ENCODE data around the gene SLC5A11. TPM values are rescaled to one million over a fixed set of nuclear protein-coding genes. Genes with fewer than 3 reads are reported as not detected.
A peak's percentile ranks its signal among the peaks of the same experiment; 100 is the strongest.

Gene SLC5A11
- total and polyA plus RNA-seq, 4 donors, result 0.15 to 4.1 (median 0.92) TPM

GRCh38 chr16:24815021-24815420 is 30.7 kb upstream of the SLC5A11 start:
- no peaks in the 10 kb centered on the region for H3K27me3 ChIP-seq (ENCODE audit: control insufficient read depth in 4 of 4, insufficient read depth in 4 of 4, low read length in 3 of 4)
- peaks cover 13 to 65% (median 63%) of the 10 kb centered on the region in 4 donors for H3K36me3 ChIP-seq (ENCODE audit: control insufficient read depth in 4 of 4, insufficient read depth in 3 of 4, low read depth in 1 of 4, low read length in 3 of 4)
- H3K9me3 ChIP-seq (ENCODE audit: control insufficient read depth in 4 of 4, low read length in 3 of 4), result no peaks in the 10 kb centered on the region
- H3K4me3 ChIP-seq (ENCODE audit: low read depth in 1 of 3, low read length in 3 of 3), result no peak overlapping the region
- H3K27ac ChIP-seq (ENCODE audit: low read depth in 1 of 2, low read length in 2 of 2), result no peak overlapping the region
- no peak overlapping the region for H3K9ac ChIP-seq (ENCODE audit: low read depth in 1 of 2, low read length in 2 of 2)
- 91% methylated on average over 7 of the region's 7 CpGs for WGBS
- TF ChIP-seq MAX (IDR thresholded peaks at IDR 0.05), result no peak
- TF ChIP-seq FOXA2 (IDR thresholded peaks at IDR 0.05), result no peak
- TF ChIP-seq TAF1 (conservative IDR thresholded peaks at IDR 0.05), result no peak
- no peak for TF ChIP-seq GABPA (IDR thresholded peaks at IDR 0.05 in 1 of 2, conservative IDR thresholded peaks at IDR 0.05 in 1 of 2)
- TF ChIP-seq CTCF (IDR thresholded peaks at IDR 0.05; ENCODE audit: low read depth, low read length, missing input control), result no peak
- TF ChIP-seq RXRA (IDR thresholded peaks at IDR 0.05), result no peak
- no peak for TF ChIP-seq SP1 (IDR thresholded peaks at IDR 0.05)
- no peak for TF ChIP-seq NR2F2 (IDR thresholded peaks at IDR 0.05)
- no peak for TF ChIP-seq RAD21 (IDR thresholded peaks at IDR 0.05)
- TF ChIP-seq HNF4A (conservative IDR thresholded peaks at IDR 0.05), result no peak
- DNase-seq (ENCODE audit: low spot score), result no peak
- H3K4me1 ChIP-seq (ENCODE audit: control insufficient read depth in 4 of 4, insufficient read depth in 4 of 4, low read length in 3 of 4), result peaks cover 0 to 6% (median 0%) of the 10 kb centered on the region in 4 donors

GRCh38 chr16:24816688-24817087 is 29.1 kb upstream of the SLC5A11 start:
- peaks cover 12 to 67% (median 65%) of the 10 kb centered on the region in 4 donors for H3K36me3 ChIP-seq (ENCODE audit: control insufficient read depth in 4 of 4, insufficient read depth in 3 of 4, low read depth in 1 of 4, low read length in 3 of 4)

GRCh38 chr16:24819462-24820040 is 26.2 kb upstream of the SLC5A11 start:
- Histone ChIP-seq H3K27me3 (ENCODE audit: control insufficient read depth in 4 of 4, insufficient read depth in 4 of 4, low read length in 3 of 4) (no peaks in the 10 kb centered on the region), H3K4me3 (ENCODE audit: low read depth in 1 of 3, low read length in 3 of 3) (no peak overlapping the region), H3K4me1 (ENCODE audit: control insufficient read depth in 4 of 4, insufficient read depth in 4 of 4, low read length in 3 of 4) (peaks cover 0 to 6% (median 0%) of the 10 kb centered on the region in 4 donors), H3K9me3 (ENCODE audit: control insufficient read depth in 4 of 4, low read length in 3 of 4) (no peaks in the 10 kb centered on the region), H3K9ac (ENCODE audit: low read depth in 1 of 2, low read length in 2 of 2) (no peak overlapping the region), H3K27ac (ENCODE audit: low read depth in 1 of 2, low read length in 2 of 2) (peak overlapping the region in 1 of 2 donors; percentile 4), H3K36me3 (ENCODE audit: control insufficient read depth in 4 of 4, insufficient read depth in 3 of 4, low read depth in 1 of 4, low read length in 3 of 4) (peaks cover 18 to 73% (median 72%) of the 10 kb centered on the region in 4 donors)
- TF ChIP-seq YY1 (IDR thresholded peaks at IDR 0.05) (no peak), GABPA (IDR thresholded peaks at IDR 0.05 in 1 of 2, conservative IDR thresholded peaks at IDR 0.05 in 1 of 2) (no peak), EGR1 (IDR thresholded peaks at IDR 0.05; ENCODE audit: low read depth in 2 of 2) (no peak), RAD21 (IDR thresholded peaks at IDR 0.05) (no peak), HNF4A (conservative IDR thresholded peaks at IDR 0.05) (no peak), JUND (IDR thresholded peaks at IDR 0.05) (no peak), ATF3 (IDR thresholded peaks at IDR 0.05) (no peak), CTCF (IDR thresholded peaks at IDR 0.05; ENCODE audit: low read depth, low read length, missing input control) (no peak), TAF1 (conservative IDR thresholded peaks at IDR 0.05) (no peak), RXRA (IDR thresholded peaks at IDR 0.05) (no peak)
- no peak for DNase-seq (ENCODE audit: low spot score)
- WGBS, result 52% methylated on average over 2 of the region's 2 CpGs

More at GRCh38 chr16:24816688-24817087, 29.1 kb upstream of the SLC5A11 start:
- no peak for DNase-seq (ENCODE audit: low spot score)
- WGBS, result 41% methylated on average over 6 of the region's 6 CpGs
- no peak overlapping the region for H3K4me3 ChIP-seq (ENCODE audit: low read depth in 1 of 3, low read length in 3 of 3)
- H3K27me3 ChIP-seq (ENCODE audit: control insufficient read depth in 4 of 4, insufficient read depth in 4 of 4, low read length in 3 of 4), result no peaks in the 10 kb centered on the region
- peak overlapping the region; percentile 23 to 77 for H3K27ac ChIP-seq (ENCODE audit: low read depth in 1 of 2, low read length in 2 of 2)
- H3K4me1 ChIP-seq (ENCODE audit: control insufficient read depth in 4 of 4, insufficient read depth in 4 of 4, low read length in 3 of 4), result peaks cover 0 to 6% (median 0%) of the 10 kb centered on the region in 4 donors
- TF ChIP-seq HNF4A (conservative IDR thresholded peaks at IDR 0.05) (peak; percentile 8 to 28), YY1 (IDR thresholded peaks at IDR 0.05) (no peak), NR2F2 (IDR thresholded peaks at IDR 0.05) (peak; percentile 45), RXRA (IDR thresholded peaks at IDR 0.05) (peak; percentile 22 to 26), ATF3 (IDR thresholded peaks at IDR 0.05) (no peak)
- H3K9me3 ChIP-seq (ENCODE audit: control insufficient read depth in 4 of 4, low read length in 3 of 4), result no peaks in the 10 kb centered on the region
- H3K9ac ChIP-seq (ENCODE audit: low read depth in 1 of 2, low read length in 2 of 2), result no peak overlapping the region

Data from liver (tissue), 9 donors.